Activated naive CD8-positive, alpha-beta T cell treated with anti-CD3 and anti-CD28 coated beads for 36 hours (primary cell): ENCODE data around the gene MCTP1. TPM values are rescaled to one million over a fixed set of nuclear protein-coding genes. Genes with fewer than 3 reads are reported as not detected.
A peak's percentile ranks its signal among the peaks of the same experiment; 100 is the strongest.

Experiments
- DNase-seq: peaks from one replicate; pipeline ENCODE4 v3.0.0; 2021
- H3K27ac Mint-ChIP-seq: one replicate; pipeline ENCODE4 v1.8.0; 2022; ENCODE audit warnings: mild to moderate bottlenecking, moderate library complexity, mixed read lengths
- H3K27me3 Mint-ChIP-seq: one replicate; pipeline ENCODE4 v1.8.0; 2022; ENCODE audit warnings: mild to moderate bottlenecking, mixed read lengths
- H3K36me3 Mint-ChIP-seq: one replicate; pipeline ENCODE4 v1.8.0; 2021; ENCODE audit warnings: mild to moderate bottlenecking, mixed read lengths
- H3K4me1 Mint-ChIP-seq: one replicate; pipeline ENCODE4 v1.8.0; 2021; ENCODE audit warnings: mixed read lengths
- H3K4me3 Mint-ChIP-seq: one replicate; pipeline ENCODE4 v1.8.0; 2022; ENCODE audit warnings: mild to moderate bottlenecking, moderate library complexity, mixed read lengths
- H3K9me3 Mint-ChIP-seq: one replicate; pipeline ENCODE4 v1.8.0; 2022; ENCODE audit warnings: mixed read lengths
- total RNA-seq, 2 experiments: library from RNA; stranded (reverse); gene quantifications; one replicate each; pipeline ENCODE4 v1.2.3, GENCODE V29; 2021

MCTP1 gene
- total RNA-seq, 2 experiments from 2014 or later: 1.1 to 1.3 TPM

- Mint-ChIP-seq H3K36me3 (no peaks in the 10 kb centered on the region), H3K27me3 (peaks cover 5% of the 10 kb centered on the region), H3K4me3 (no peak overlapping the region), H3K27ac (no peak overlapping the region), H3K4me1 (no peaks in the 10 kb centered on the region), H3K9me3 (peaks cover 1% of the 10 kb centered on the region)
- DNase-seq: no peak
Measured at GRCh38 chr5:95093211-95093610, 191.7 kb downstream of the MCTP1 start.

- peaks cover 3% of the 10 kb centered on the region for H3K4me1 Mint-ChIP-seq
- H3K27ac Mint-ChIP-seq: no peak overlapping the region
- H3K27me3 Mint-ChIP-seq: peaks cover 5% of the 10 kb centered on the region
- no peaks in the 10 kb centered on the region for H3K36me3 Mint-ChIP-seq
- H3K4me3 Mint-ChIP-seq: no peak overlapping the region
- no peak for DNase-seq
- H3K9me3 Mint-ChIP-seq: peaks cover 1% of the 10 kb centered on the region
Measured at GRCh38 chr5:95090774-95091173, 194.1 kb downstream of the MCTP1 start.

- no peak overlapping the region for H3K4me3 Mint-ChIP-seq
- H3K36me3 Mint-ChIP-seq: no peaks in the 10 kb centered on the region
- peaks cover 10% of the 10 kb centered on the region for H3K27me3 Mint-ChIP-seq
- H3K9me3 Mint-ChIP-seq: peaks cover 1% of the 10 kb centered on the region
- no peak overlapping the region for H3K27ac Mint-ChIP-seq
- H3K4me1 Mint-ChIP-seq: peaks cover 3% of the 10 kb centered on the region
- DNase-seq: peak; percentile 6
Measured at GRCh38 chr5:95087816-95088317, 197.0 kb downstream of the MCTP1 start.

- Mint-ChIP-seq H3K4me1 (peaks cover 4% of the 10 kb centered on the region), H3K9me3 (peaks cover 1% of the 10 kb centered on the region), H3K36me3 (no peaks in the 10 kb centered on the region), H3K27ac (no peak overlapping the region), H3K4me3 (no peak overlapping the region), H3K27me3 (peaks cover 10% of the 10 kb centered on the region)
- DNase-seq: no peak
Measured at GRCh38 chr5:95086927-95087815, 197.7 kb downstream of the MCTP1 start.

GRCh38 chr5:95084757-95085156, 200.1 kb downstream of the MCTP1 start:
- no peak overlapping the region for H3K27ac Mint-ChIP-seq
- H3K9me3 Mint-ChIP-seq: no peaks in the 10 kb centered on the region
- H3K36me3 Mint-ChIP-seq: no peaks in the 10 kb centered on the region
- peaks cover 17% of the 10 kb centered on the region for H3K4me1 Mint-ChIP-seq
- peaks cover 5% of the 10 kb centered on the region for H3K27me3 Mint-ChIP-seq
- no peak overlapping the region for H3K4me3 Mint-ChIP-seq
- no peak for DNase-seq

- Mint-ChIP-seq H3K27me3 (peaks cover 5% of the 10 kb centered on the region), H3K4me3 (no peak overlapping the region), H3K27ac (no peak overlapping the region), H3K36me3 (no peaks in the 10 kb centered on the region), H3K9me3 (no peaks in the 10 kb centered on the region), H3K4me1 (peaks cover 17% of the 10 kb centered on the region)
- no peak for DNase-seq
Measured at GRCh38 chr5:95083606-95084005, 201.3 kb downstream of the MCTP1 start.

- DNase-seq: no peak
Measured at GRCh38 chr5:95081982-95082381, 202.9 kb downstream of the MCTP1 start.

GRCh38 chr5:95081500-95081960, 203.4 kb downstream of the MCTP1 start:
- peak; percentile 35 for DNase-seq
- H3K27ac Mint-ChIP-seq: peak overlapping the region; percentile 13
- no peaks in the 10 kb centered on the region for H3K36me3 Mint-ChIP-seq
- peak overlapping the region; percentile 54 for H3K4me3 Mint-ChIP-seq
- H3K4me1 Mint-ChIP-seq: peaks cover 14% of the 10 kb centered on the region
- peaks cover 5% of the 10 kb centered on the region for H3K27me3 Mint-ChIP-seq
- no peaks in the 10 kb centered on the region for H3K9me3 Mint-ChIP-seq

More at GRCh38 chr5:95081982-95082381, 202.9 kb downstream of the MCTP1 start:
- Mint-ChIP-seq H3K4me3 (peak overlapping the region; percentile 54), H3K9me3 (no peaks in the 10 kb centered on the region), H3K27ac (peak overlapping the region; percentile 13), H3K27me3 (peaks cover 5% of the 10 kb centered on the region), H3K4me1 (peaks cover 16% of the 10 kb centered on the region), H3K36me3 (no peaks in the 10 kb centered on the region)

- H3K36me3 Mint-ChIP-seq: no peaks in the 10 kb centered on the region
- peaks cover 5% of the 10 kb centered on the region for H3K27me3 Mint-ChIP-seq
- H3K4me3 Mint-ChIP-seq: no peak overlapping the region
- H3K4me1 Mint-ChIP-seq: peaks cover 14% of the 10 kb centered on the region
- no peak overlapping the region for H3K27ac Mint-ChIP-seq
- no peaks in the 10 kb centered on the region for H3K9me3 Mint-ChIP-seq
- no peak for DNase-seq
Measured at GRCh38 chr5:95080441-95080840, 204.5 kb downstream of the MCTP1 start.

GRCh38 chr5:95080030-95080429, 204.9 kb downstream of the MCTP1 start:
- Mint-ChIP-seq H3K27me3 (peaks cover 5% of the 10 kb centered on the region), H3K27ac (no peak overlapping the region), H3K4me3 (no peak overlapping the region), H3K36me3 (no peaks in the 10 kb centered on the region), H3K4me1 (peaks cover 14% of the 10 kb centered on the region), H3K9me3 (no peaks in the 10 kb centered on the region)
- no peak for DNase-seq

GRCh38 chr5:95078868-95079267, 206.0 kb downstream of the MCTP1 start:
- Mint-ChIP-seq H3K4me3 (no peak overlapping the region), H3K4me1 (peaks cover 14% of the 10 kb centered on the region), H3K27ac (no peak overlapping the region), H3K9me3 (no peaks in the 10 kb centered on the region), H3K36me3 (no peaks in the 10 kb centered on the region), H3K27me3 (peaks cover 5% of the 10 kb centered on the region)
- no peak for DNase-seq

- no peak for DNase-seq
- no peak overlapping the region for H3K4me3 Mint-ChIP-seq
- no peaks in the 10 kb centered on the region for H3K9me3 Mint-ChIP-seq
- H3K36me3 Mint-ChIP-seq: no peaks in the 10 kb centered on the region
- H3K4me1 Mint-ChIP-seq: peaks cover 8% of the 10 kb centered on the region
- no peak overlapping the region for H3K27ac Mint-ChIP-seq
- no peaks in the 10 kb centered on the region for H3K27me3 Mint-ChIP-seq
Measured at GRCh38 chr5:95076395-95077185, 208.3 kb downstream of the MCTP1 start.

- no peak for DNase-seq
- Mint-ChIP-seq H3K36me3 (no peaks in the 10 kb centered on the region), H3K4me3 (no peak overlapping the region), H3K4me1 (no peaks in the 10 kb centered on the region), H3K27me3 (no peaks in the 10 kb centered on the region), H3K27ac (no peak overlapping the region), H3K9me3 (no peaks in the 10 kb centered on the region)
Measured at GRCh38 chr5:95075111-95075510, 209.8 kb downstream of the MCTP1 start.

GRCh38 chr5:95072281-95072680, 212.6 kb downstream of the MCTP1 start:
- no peaks in the 10 kb centered on the region for H3K9me3 Mint-ChIP-seq
- H3K27me3 Mint-ChIP-seq: no peaks in the 10 kb centered on the region
- no peak for DNase-seq
- no peaks in the 10 kb centered on the region for H3K36me3 Mint-ChIP-seq
- H3K4me1 Mint-ChIP-seq: no peaks in the 10 kb centered on the region
- no peak overlapping the region for H3K4me3 Mint-ChIP-seq
- H3K27ac Mint-ChIP-seq: no peak overlapping the region

- H3K4me3 Mint-ChIP-seq: no peak overlapping the region
- DNase-seq: no peak
- no peaks in the 10 kb centered on the region for H3K4me1 Mint-ChIP-seq
- no peaks in the 10 kb centered on the region for H3K9me3 Mint-ChIP-seq
- no peak overlapping the region for H3K27ac Mint-ChIP-seq
- H3K27me3 Mint-ChIP-seq: no peaks in the 10 kb centered on the region
- H3K36me3 Mint-ChIP-seq: no peaks in the 10 kb centered on the region
Measured at GRCh38 chr5:95070866-95071265, 214.0 kb downstream of the MCTP1 start.
